Activated CD8-positive, alpha-beta memory T cell treated with anti-CD3 and anti-CD28 coated beads, Interleukin-2, amount 50 U/mL, for 1 hour (primary cell): ENCODE measurements around the gene R3HDM2.
A peak's percentile ranks its signal among the peaks of the same experiment; 100 is the strongest.

Experiments used
- DNase-seq: peaks from one replicate; pipeline ENCODE4 v3.0.0-alpha.2; 2020; ENCODE audit errors: extremely low read depth

The R3HDM2 gene

DNA sequence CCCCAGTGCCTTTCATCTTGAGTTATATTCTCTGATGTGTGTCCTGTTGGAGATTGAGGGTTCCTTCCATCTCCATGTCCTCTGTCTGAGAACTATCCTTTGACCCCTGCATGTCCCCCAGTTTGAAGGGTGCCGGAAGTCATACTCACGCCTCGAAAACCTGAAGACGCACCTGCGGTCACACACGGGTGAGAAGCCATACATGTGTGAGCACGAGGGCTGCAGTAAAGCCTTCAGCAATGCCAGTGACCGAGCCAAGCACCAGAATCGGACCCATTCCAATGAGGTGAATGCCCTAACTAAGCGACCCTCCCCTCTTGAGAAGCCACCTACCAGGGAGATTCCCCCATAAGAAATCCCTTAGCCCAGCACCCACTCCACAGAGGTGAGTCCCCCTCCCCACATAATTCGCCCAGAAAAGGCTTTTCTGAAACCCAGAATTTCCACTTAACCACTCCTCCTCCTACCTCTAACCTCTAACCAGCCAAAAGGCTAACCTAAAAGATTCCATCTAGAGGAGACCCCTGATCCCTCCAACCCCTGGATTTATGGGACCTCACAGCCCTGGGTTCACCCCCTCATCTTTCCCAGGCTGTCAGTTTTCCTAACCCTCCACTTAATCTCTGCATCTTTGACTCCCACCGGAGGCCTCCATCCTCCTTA lies 36.5 kb upstream of the R3HDM2 start:
- DNase-seq: no peak

DNA sequence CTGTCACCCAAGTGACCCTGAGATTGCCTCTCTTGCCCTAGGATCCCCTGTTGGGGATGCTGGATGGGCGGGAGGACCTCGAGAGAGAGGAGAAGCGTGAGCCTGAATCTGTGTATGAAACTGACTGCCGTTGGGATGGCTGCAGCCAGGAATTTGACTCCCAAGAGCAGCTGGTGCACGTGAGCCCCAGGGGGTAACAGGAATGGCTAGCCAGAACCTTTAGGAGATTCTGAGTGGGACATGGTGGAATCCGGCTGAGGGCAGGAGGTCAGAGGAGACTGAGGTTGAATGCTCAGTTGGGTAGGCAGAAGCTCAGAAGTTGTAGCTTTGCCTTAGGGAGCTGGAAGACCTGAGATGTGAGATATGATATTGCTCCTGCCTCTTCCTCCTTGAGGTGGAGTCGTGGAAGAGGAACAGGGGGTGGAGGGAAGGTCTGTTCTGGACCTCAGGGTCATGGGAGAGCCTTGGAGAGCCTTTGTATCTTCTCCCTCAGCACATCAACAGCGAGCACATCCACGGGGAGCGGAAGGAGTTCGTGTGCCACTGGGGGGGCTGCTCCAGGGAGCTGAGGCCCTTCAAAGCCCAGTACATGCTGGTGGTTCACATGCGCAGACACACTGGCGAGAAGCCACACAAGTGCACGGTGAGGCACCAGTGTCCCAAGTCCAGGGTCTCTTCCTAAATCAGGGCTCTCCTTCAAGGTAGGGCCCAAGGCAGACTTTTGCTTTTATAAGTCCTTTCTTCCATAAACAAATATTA lies 35.1 kb upstream of the R3HDM2 start:
- DNase-seq: no peak

DNA sequence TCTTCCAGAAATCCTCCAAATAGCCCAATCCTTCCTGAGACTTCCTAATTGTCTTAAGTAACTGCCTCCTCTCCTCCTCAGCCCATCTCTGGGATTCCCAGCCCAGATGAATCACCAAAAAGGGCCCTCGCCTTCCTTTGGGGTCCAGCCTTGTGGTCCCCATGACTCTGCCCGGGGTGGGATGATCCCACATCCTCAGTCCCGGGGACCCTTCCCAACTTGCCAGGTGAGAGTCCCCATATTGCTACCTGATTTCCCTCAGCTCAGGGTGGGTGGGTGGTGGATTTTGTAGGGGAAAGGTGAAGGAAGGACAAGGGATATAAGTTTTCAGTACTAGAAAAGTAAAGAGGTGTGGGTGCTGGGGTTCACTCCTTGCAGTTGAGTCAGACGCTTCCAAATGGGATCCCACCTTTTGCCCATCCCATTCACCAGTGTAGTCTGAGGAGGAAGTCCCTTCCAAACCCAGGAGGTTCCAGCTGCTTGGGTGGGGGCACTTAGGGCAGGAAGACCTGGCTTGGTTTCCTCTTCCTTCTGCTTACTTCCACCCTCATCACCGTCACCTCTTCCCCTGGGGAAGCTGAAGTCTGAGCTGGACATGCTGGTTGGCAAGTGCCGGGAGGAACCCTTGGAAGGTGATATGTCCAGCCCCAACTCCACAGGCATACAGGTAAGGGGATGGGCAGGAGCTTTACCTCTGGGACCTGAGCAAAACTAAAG lies 34.3 kb upstream of the R3HDM2 start:
- DNase-seq: no peak

DNA sequence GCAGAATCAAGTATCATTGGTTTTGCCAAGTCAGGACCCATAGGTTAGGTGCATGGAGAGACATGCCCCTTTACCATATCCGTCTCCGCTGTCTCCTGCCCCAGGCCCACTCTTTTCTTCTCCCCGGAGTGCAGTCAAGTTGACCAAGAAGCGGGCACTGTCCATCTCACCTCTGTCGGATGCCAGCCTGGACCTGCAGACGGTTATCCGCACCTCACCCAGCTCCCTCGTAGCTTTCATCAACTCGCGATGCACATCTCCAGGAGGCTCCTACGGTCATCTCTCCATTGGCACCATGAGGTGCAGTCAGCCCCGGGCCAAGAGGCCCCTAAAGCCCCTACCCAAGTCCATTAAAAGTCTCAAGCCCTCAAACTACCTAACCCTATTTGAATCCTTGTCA lies 33.7 kb upstream of the R3HDM2 start:
- no peak for DNase-seq

DNA sequence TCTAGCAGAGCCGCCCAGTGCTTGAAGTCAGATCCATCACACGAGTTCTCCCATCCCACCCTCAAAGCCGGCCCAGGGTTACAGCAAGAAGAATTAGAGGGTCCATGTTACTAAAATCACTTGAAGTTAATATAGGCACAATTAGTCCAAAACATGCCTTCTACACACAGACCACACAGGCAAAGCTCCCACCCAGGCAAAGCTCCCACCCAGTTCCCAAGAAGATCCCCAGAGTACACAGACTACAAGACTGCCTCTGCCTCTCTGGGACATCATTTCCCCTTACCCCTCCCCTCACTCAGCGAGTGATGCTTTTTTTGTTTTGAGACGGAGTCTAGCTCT lies 32.0 kb upstream of the R3HDM2 start:
- no peak for DNase-seq

DNA sequence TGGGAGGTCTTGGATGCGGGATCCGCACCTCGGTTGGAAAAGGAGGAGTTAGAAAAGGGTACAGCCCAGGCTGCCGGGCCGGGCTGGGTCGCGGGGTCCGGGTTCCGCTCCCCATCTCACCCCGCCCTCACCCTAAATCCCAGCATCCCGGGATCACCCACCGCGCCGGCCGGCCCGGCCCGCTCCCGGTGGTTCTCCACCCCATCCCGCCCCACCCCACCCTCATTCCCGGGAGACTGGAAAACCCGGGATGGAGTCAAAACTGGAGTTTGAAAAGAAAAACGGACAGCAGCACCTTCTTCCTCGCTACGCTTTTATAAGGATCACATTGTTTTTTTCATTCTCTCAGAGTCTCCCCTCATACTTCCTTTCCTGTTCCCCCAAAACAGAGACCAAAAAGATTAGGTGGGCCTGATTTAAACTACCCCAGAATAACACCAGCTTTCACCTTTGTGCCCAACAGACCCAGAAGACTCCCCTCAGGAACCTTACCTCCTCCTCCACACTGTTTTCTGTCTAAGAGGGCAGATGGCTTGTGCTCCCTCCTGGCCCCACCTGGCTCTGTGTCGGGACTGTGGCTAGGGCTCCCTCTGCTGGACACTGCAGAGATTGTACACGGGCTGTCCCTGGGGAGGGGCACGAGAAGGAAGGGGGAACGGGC lies 31.5 kb upstream of the R3HDM2 start:
- DNase-seq: peak; percentile 73

GRCh38 chr12:57461917-57462250 lies 31.0 kb upstream of the R3HDM2 start:
- no peak for DNase-seq

- no peak for DNase-seq
These were observed 30.6 kb upstream of the R3HDM2 start for GRCh38 chr12:57461276-57461916.

DNA sequence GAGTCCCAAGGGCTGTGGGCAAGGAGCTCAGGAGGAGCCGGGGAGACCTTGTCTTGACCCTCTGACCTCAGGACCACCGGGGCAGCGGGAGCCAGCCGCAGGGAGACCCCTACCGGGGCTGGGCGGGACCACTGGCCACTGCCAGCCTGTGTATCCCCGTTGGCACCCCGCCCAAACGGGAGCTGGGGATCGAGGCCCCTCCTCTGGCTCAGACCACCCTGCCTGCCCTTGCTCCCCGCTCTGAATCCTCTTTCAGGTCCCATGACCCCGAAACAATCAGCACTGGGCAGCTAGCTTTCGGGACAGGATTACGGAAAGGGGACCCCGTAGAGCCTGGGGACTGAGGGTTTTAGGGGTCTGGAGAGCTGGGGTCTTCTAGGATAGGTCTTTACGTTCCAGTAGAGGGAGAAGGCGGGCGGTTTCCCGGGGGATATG lies 30.0 kb upstream of the R3HDM2 start:
- DNase-seq: no peak

GRCh38 chr12:57460468-57460784 lies 29.6 kb upstream of the R3HDM2 start:
- no peak for DNase-seq

GRCh38 chr12:57459750-57460467 lies 29.1 kb upstream of the R3HDM2 start, which contains the start of gene GLI1:
GLI1 (plus strand) TSS chr12:57459785; CDS start chr12:57463692, 3,907 bp downstream.
- no peak for DNase-seq

DNA sequence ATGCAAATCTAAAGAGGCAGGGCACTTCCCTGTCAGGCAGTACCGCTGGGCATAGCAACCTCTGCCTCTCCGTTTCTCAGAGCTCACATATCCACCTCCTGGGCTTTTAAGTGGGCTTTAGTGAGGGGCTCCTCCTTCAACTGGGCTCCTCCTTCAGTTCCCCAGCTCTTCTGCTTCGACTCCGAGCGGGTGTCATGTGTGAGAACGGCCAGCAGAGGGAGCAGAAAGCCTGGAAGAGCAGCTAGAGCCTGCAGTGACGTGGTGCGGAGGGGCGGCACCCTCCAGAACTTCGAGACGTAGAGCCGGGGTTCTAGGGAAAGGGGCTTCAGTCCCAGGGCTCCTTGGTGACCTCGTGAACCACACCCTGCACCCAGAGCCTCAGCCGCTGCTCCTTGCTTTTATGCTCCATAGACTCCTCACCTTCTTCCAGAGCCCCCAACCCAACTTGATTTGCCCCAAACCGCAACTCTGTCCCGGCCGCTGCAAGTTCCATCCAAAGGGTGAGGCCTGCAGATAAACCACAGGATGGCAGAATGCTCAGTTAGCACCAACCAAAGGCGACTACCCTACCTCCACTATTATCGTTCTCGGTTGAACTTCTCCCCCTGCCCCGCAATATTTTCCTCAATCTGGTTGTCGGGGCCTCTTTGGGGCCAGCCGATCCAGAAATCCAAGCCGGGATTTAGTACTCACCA lies 28.4 kb upstream of the R3HDM2 start:
- DNase-seq: peak; percentile 85

DNA sequence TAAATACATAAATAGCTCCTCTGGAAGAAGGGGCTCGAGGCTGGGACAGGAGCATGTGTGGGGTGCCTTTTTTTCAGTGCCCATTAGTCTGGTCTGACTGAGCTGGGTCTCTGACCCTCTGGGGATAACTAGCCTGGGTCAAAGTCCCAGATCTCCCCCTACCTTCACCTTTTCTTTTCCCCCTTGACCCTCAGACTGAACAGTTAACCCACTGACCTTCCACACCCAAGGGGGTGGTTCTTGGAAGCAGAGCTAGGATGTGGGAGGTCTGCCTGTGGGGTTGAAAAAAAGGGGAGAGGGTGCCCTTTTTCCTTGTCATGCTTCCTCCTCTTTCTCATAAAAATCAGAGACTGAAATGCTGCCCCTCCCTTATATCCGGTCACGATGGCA lies 27.8 kb upstream of the R3HDM2 start:
- no peak for DNase-seq

GRCh38 chr12:57456737-57457490 lies 26.1 kb upstream of the R3HDM2 start:
- no peak for DNase-seq

- DNase-seq: no peak
These were observed 25.4 kb upstream of the R3HDM2 start for GRCh38 chr12:57456145-57456700.

- DNase-seq: no peak
These were observed 24.7 kb upstream of the R3HDM2 start for GRCh38 chr12:57455374-57456144.

GRCh38 chr12:57454566-57455373 lies 23.9 kb upstream of the R3HDM2 start, which contains the start of gene INHBE:
INHBE (plus strand) TSS chr12:57455307; CDS start chr12:57455537, 230 bp downstream.
- DNase-seq: no peak

- no peak for DNase-seq
These were observed 23.3 kb upstream of the R3HDM2 start for GRCh38 chr12:57454213-57454565.
